HL-60 (cell line): ENCODE measurements around the gene RSPH6A.

Source experiments
- DNase-seq, 2 experiments: peaks; one replicate each; pipeline ENCODE4 v3.0.0-alpha.2; 2010 to 2020; ENCODE audit warnings: low read depth in 1 of 2, low spot score in 1 of 2
- H3K27ac ChIP-seq: fragments of 250-450 bp; sonication (Bioruptor Pico); replicated peaks from 2 replicates; pipeline ENCODE4 v1.5.1; 2020; ENCODE audit warnings: mild to moderate bottlenecking, moderate library complexity
- H3K27me3 ChIP-seq: fragments of 250-450 bp; sonication (Bioruptor Pico); 2 replicates; pipeline ENCODE4 v1.5.1; 2021; ENCODE audit warnings: mild to moderate bottlenecking, moderate library complexity; ENCODE audit not compliant: insufficient read depth, poor library complexity, severe bottlenecking
- H3K4me3 ChIP-seq: replicated peaks from 2 replicates; pipeline ENCODE4 v1.5.1; 2011; ENCODE audit warnings: mild to moderate bottlenecking, control low read depth, low read length; ENCODE audit not compliant: insufficient read depth
- CTCF ChIP-seq: IDR thresholded peaks from one replicate; pipeline ENCODE4 v1.5.1; 2011; ENCODE audit warnings: low read length, control low read depth, inconsistent platforms; ENCODE audit not compliant: insufficient read depth
- GABPA ChIP-seq: IDR thresholded peaks from 2 replicates; pipeline ENCODE4 v1.6.1; 2012; ENCODE audit warnings: low read depth
- POLR2AphosphoS5 ChIP-seq: IDR thresholded peaks from 2 replicates; pipeline ENCODE4 v1.6.1; 2012; ENCODE audit warnings: low read depth
- REST ChIP-seq: IDR thresholded peaks from 2 replicates; pipeline ENCODE4 v1.6.1; 2012; ENCODE audit warnings: low read depth; ENCODE audit not compliant: insufficient replicate concordance
- SPI1 ChIP-seq: IDR thresholded peaks from 2 replicates; pipeline ENCODE4 v1.6.1; 2012; ENCODE audit warnings: low read depth, mild to moderate bottlenecking, borderline replicate concordance

RSPH6A gene

GRCh38 chr19:45766869-45767346 is 48.2 kb downstream of the RSPH6A start:
- no peak for DNase-seq
- peaks cover 36% of the 10 kb centered on the region for H3K27me3 ChIP-seq
- no peak overlapping the region for H3K4me3 ChIP-seq
- TF ChIP-seq POLR2AphosphoS5 (no peak), REST (no peak), SPI1 (no peak), GABPA (no peak), CTCF (no peak)
- no peak overlapping the region for H3K27ac ChIP-seq

- Histone ChIP-seq H3K27me3 (peaks cover 36% of the 10 kb centered on the region), H3K4me3 (no peak overlapping the region), H3K27ac (no peak overlapping the region)
- DNase-seq, result no peak
- no peak for TF ChIP-seq REST
- no peak for TF ChIP-seq SPI1
- TF ChIP-seq POLR2AphosphoS5, result no peak
- no peak for TF ChIP-seq CTCF
- no peak for TF ChIP-seq GABPA
Observed at GRCh38 chr19:45766296-45766868, 48.7 kb downstream of the RSPH6A start.

GRCh38 chr19:45765702-45766295 is 49.3 kb downstream of the RSPH6A start:
- TF ChIP-seq GABPA, result no peak
- no peak for TF ChIP-seq SPI1
- TF ChIP-seq CTCF, result no peak
- no peak for TF ChIP-seq REST
- TF ChIP-seq POLR2AphosphoS5, result no peak
- Histone ChIP-seq H3K4me3 (no peak overlapping the region), H3K27ac (no peak overlapping the region), H3K27me3 (peaks cover 30% of the 10 kb centered on the region)
- DNase-seq, result no peak
